K562 (cell line): ENCODE data around the gene RHBDL3. TPM values are rescaled to one million over a fixed set of nuclear protein-coding genes. Genes with fewer than 3 reads are reported as not detected.
A peak's percentile ranks its signal among the peaks of the same experiment; 100 is the strongest.

ENCODE experiments used
- BDP1 ChIP-seq: IDR thresholded peaks from 3 replicates; pipeline ENCODE4 v1.6.1; 2011; ENCODE audit not compliant: insufficient read length, insufficient read depth
- CBFA2T2 ChIP-seq: fragments of 450-650 bp; conservative IDR thresholded peaks from 2 replicates; pipeline ENCODE4 v1.6.1; 2017; ENCODE audit warnings: mild to moderate bottlenecking
- CSDE1 ChIP-seq, 2 experiments: fragments of 450-650 bp; IDR thresholded peaks; 2 replicates each; pipeline ENCODE4 v1.6.1; 2016; ENCODE audit warnings: mild to moderate bottlenecking in 1 of 2
- CXXC5 ChIP-seq: fragments of 250-450 bp; sonication (Bioruptor Pico); IDR thresholded peaks from 2 replicates; pipeline ENCODE4 v1.8.0; 2022; ENCODE audit warnings: inconsistent platforms, mild to moderate bottlenecking, moderate library complexity
- DPF2 ChIP-seq: fragments of 450-650 bp; IDR thresholded peaks from 2 replicates; pipeline ENCODE4 v1.6.1; 2016
- FOXK2 ChIP-seq, 2 experiments: fragments of 450-650 bp; IDR thresholded peaks in 1 of 2; conservative IDR thresholded peaks in 1 of 2; 2 replicates each; pipeline ENCODE4 v1.6.1; 2016; ENCODE audit warnings: low read depth in 2 of 2, mild to moderate bottlenecking in 1 of 2
- HNRNPL ChIP-seq: fragments of 200-400 bp; formaldehyde crosslinking; IDR thresholded peaks from 2 replicates; pipeline ENCODE4 v1.6.1; 2017; ENCODE audit warnings: low read depth, mild to moderate bottlenecking, low read length
- KDM5B ChIP-seq: fragments of 200-600 bp; sonication (generic); IDR thresholded peaks from 2 replicates; pipeline ENCODE4 v1.6.1; 2012; ENCODE audit warnings: low read depth, mild to moderate bottlenecking, moderate library complexity, low read length, control low read depth, inconsistent platforms; ENCODE audit not compliant: insufficient replicate concordance
- LEF1 ChIP-seq: fragments of 450-650 bp; IDR thresholded peaks from 2 replicates; pipeline ENCODE4 v1.6.1; 2016; ENCODE audit warnings: mild to moderate bottlenecking
- MIER1 ChIP-seq: fragments of 450-650 bp; IDR thresholded peaks from 2 replicates; pipeline ENCODE4 v1.6.1; 2016; ENCODE audit warnings: antibody characterized with exemption, mild to moderate bottlenecking, low read depth
- MTF1 ChIP-seq: fragments of 250-450 bp; sonication (Bioruptor Pico); IDR thresholded peaks from 2 replicates; pipeline ENCODE4 v1.9.0; 2021; ENCODE audit warnings: moderate library complexity, mild to moderate bottlenecking, inconsistent platforms, borderline replicate concordance
- NCOA1 ChIP-seq: fragments of 450-650 bp; IDR thresholded peaks from 2 replicates; pipeline ENCODE4 v1.6.1; 2016; ENCODE audit warnings: low read depth
- OTX1 ChIP-seq: fragments of 450-650 bp; formaldehyde crosslinking; IDR thresholded peaks from 2 replicates; pipeline ENCODE4 v1.4.0; 2022; ENCODE audit warnings: mild to moderate bottlenecking
- PHB2 ChIP-seq: fragments of 450-650 bp; IDR thresholded peaks from 2 replicates; pipeline ENCODE4 v1.6.1; 2017; ENCODE audit warnings: low read depth
- POLR2A ChIP-seq: fragments of 450-650 bp; conservative IDR thresholded peaks from 2 replicates; pipeline ENCODE4 v1.6.1; 2016
- POLR2AphosphoS5 ChIP-seq: IDR thresholded peaks from 2 replicates; pipeline ENCODE4 v1.6.1; 2011; ENCODE audit warnings: mild to moderate bottlenecking, low read depth, low read length, moderate library complexity; ENCODE audit not compliant: control insufficient read depth, insufficient read depth
- POLR2H ChIP-seq: IDR thresholded peaks from 2 replicates; pipeline ENCODE4 v1.6.1; 2016; ENCODE audit warnings: missing genetic modification characterization, low read depth, mild to moderate bottlenecking, control low read depth, missing compliant biosample characterization, moderate library complexity
- RUNX1 ChIP-seq: sonication (generic); IDR thresholded peaks from 2 replicates; pipeline ENCODE4 v1.6.1; 2016; ENCODE audit warnings: antibody characterized with exemption, low read depth
- SMARCA5 ChIP-seq: fragments of 450-650 bp; IDR thresholded peaks from 2 replicates; pipeline ENCODE4 v1.6.1; 2016
- SUPT5H ChIP-seq: fragments of 450-650 bp; IDR thresholded peaks from 2 replicates; pipeline ENCODE4 v1.6.1; 2016
- TAF9B ChIP-seq: fragments of 450-650 bp; IDR thresholded peaks from 2 replicates; pipeline ENCODE4 v1.6.1; 2018; ENCODE audit warnings: mild to moderate bottlenecking; ENCODE audit not compliant: partially characterized antibody
- TEAD2 ChIP-seq: fragments of 450-650 bp; IDR thresholded peaks from 2 replicates; pipeline ENCODE4 v1.6.1; 2016; ENCODE audit warnings: missing genetic modification characterization, control low read depth, missing compliant biosample characterization
- ZBTB1 ChIP-seq: sonication (generic); formaldehyde crosslinking; IDR thresholded peaks from 2 replicates; pipeline ENCODE4 v1.8.1; 2023; ENCODE audit warnings: missing genetic modification reagents, low read depth, mild to moderate bottlenecking, borderline replicate concordance
- ZNF3 ChIP-seq: fragments of 250-450 bp; sonication (Bioruptor Pico); IDR thresholded peaks from 2 replicates; pipeline ENCODE4 v1.5.0; 2021; ENCODE audit warnings: mild to moderate bottlenecking, moderate library complexity
- polyA plus RNA-seq, 8 experiments: library from polyadenylated mRNA; depleted of rRNA in 4 of 8; stranded (reverse) in 5 of 8; unstranded in 3 of 8; fragments of >200 nt; fragmentation: Nextera tagmentation in 2 of 8; fragmentation: Illumina TruSeq in 1 of 8; extraction: Ambion mirVana in 2 of 8; extraction: Trizol in 1 of 8; gene quantifications; 2 replicates each; pipeline versions ENCODE4 v1.2.1 to v1.2.3, GENCODE V29; 2011 to 2014; ENCODE audit warnings: inconsistent platforms in 1 of 8, missing spikeins in 1 of 8
- total RNA-seq, 7 experiments: library from RNA; depleted of rRNA in 6 of 7; stranded (reverse); fragments of >200 nt in 6 of 7; fragmentation: Illumina TruSeq in 2 of 7; extraction: Trizol in 2 of 7; gene quantifications; 2 replicates each; pipeline versions ENCODE4 v1.2.1 to v1.2.3, GENCODE V29; 2011 to 2021; ENCODE audit warnings: low replicate concordance in 1 of 7
- TF ChIP-seq, protein P1 (sequence below): fragments of 450-650 bp; formaldehyde crosslinking; IDR thresholded peaks from 2 replicates; pipeline ENCODE4 v1.4.0; 2022; ENCODE audit warnings: mild to moderate bottlenecking, moderate library complexity
- TF ChIP-seq, protein P2 (sequence below): fragments of 250-450 bp; sonication (Bioruptor Pico); IDR thresholded peaks from 2 replicates; pipeline ENCODE4 v1.9.0; 2021; ENCODE audit warnings: mild to moderate bottlenecking, inconsistent platforms
- TF ChIP-seq, protein P3 (sequence below), 2 experiments: fragments of 450-650 bp in 1 of 2; sonication (generic) in 1 of 2; formaldehyde crosslinking; conservative IDR thresholded peaks; 2 replicates each; pipeline versions ENCODE4 v1.4.0 to v1.8.1; 2020 to 2022; ENCODE audit warnings: mild to moderate bottlenecking in 1 of 2, missing genetic modification reagents in 1 of 2

RHBDL3 gene
- total and polyA plus RNA-seq, 9 of the 15 experiments (the other 6 are each of a cell fraction or from before 2014, with no cell fraction given), result 0.06 to 0.31 (median 0.09) TPM; not detected in 4

DNA sequence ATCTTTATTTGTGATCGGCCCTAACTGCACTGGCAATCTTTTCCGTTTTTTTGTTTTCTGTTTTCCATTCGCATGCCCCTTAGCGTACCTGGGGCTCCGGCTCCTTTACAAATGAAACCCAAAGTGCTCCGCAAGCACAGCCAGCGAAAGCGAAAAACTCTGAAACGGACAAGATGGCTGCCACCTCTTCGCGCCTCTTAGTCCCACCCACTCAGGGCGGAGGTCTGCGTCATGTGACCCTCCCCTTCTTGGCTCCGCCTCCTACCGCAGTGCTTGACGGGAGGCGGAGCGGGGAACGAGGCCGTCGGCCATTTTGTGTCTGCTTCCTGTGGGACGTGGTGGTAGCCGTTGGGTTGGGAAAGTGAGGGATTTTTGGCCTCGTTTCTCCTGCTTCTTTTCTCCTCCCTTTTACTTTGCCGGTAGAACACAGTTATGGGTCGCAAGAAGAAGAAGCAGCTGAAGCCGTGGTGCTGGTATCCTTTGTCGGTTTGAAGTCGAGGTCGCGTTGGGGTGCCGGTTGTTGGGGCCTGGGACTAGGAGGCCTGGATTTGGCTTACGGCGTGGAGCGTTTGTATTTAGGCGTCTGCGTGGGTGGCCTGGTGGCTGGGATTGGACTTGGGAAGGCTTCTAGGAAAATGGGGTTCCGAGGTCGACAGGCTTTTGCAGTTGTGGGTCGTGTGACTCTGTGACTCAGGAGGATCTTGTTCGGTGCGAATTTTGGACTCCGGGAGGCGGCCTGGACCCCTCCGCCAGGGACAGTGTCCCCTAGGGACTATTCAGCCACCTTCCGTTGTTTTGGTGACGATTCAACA is 84.4 kb downstream of the RHBDL3 start, which contains the start of gene ZNF207 (continued):
- TF ChIP-seq, protein P1, sequence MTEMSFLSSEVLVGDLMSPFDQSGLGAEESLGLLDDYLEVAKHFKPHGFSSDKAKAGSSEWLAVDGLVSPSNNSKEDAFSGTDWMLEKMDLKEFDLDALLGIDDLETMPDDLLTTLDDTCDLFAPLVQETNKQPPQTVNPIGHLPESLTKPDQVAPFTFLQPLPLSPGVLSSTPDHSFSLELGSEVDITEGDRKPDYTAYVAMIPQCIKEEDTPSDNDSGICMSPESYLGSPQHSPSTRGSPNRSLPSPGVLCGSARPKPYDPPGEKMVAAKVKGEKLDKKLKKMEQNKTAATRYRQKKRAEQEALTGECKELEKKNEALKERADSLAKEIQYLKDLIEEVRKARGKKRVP (CRISPR knock-in tag), result 0 out of 2 replicates have a peak, but pooled peaks have one; percentile 10
- TF ChIP-seq RUNX1 (no peak), HNRNPL (no peak), CBFA2T2 (peak; percentile 76), SUPT5H (peak; percentile 99), ZNF3 (no peak), KDM5B (peak; percentile 84), SMARCA5 (no peak), ZBTB1 (CRISPR knock-in tag) (no peak), POLR2H (tag) (peak; percentile 97), MIER1 (peak; percentile 31; the same call in 1 of the 2 replicates), FOXK2 (conservative IDR thresholded peaks at IDR 0.05 in 1 of 2, IDR thresholded peaks at IDR 0.05 in 1 of 2; ENCODE audit: low read depth in 2 of 2) (peak; percentile 46 to 53; a peak in 2 of 4 replicates), OTX1 (peak; percentile 29; the same call in 1 of the 2 replicates), NCOA1 (0 out of 2 replicates have a peak, but pooled peaks have one; percentile 18), LEF1 (0 out of 2 replicates have a peak, but pooled peaks have one; percentile 25), TAF9B (peak; percentile 96), POLR2AphosphoS5 (peak; percentile 88), TEAD2 (no peak), DPF2 (peak; percentile 20; the same call in 1 of the 2 replicates), BDP1 (no peak), CSDE1 (IDR thresholded peaks at IDR 0.05) (no peak; a peak in 1 of 4 replicates), PHB2 (no peak), MTF1 (no peak), CXXC5 (peak; percentile 74), POLR2A (peak; percentile 99)
- TF ChIP-seq, protein P2, sequence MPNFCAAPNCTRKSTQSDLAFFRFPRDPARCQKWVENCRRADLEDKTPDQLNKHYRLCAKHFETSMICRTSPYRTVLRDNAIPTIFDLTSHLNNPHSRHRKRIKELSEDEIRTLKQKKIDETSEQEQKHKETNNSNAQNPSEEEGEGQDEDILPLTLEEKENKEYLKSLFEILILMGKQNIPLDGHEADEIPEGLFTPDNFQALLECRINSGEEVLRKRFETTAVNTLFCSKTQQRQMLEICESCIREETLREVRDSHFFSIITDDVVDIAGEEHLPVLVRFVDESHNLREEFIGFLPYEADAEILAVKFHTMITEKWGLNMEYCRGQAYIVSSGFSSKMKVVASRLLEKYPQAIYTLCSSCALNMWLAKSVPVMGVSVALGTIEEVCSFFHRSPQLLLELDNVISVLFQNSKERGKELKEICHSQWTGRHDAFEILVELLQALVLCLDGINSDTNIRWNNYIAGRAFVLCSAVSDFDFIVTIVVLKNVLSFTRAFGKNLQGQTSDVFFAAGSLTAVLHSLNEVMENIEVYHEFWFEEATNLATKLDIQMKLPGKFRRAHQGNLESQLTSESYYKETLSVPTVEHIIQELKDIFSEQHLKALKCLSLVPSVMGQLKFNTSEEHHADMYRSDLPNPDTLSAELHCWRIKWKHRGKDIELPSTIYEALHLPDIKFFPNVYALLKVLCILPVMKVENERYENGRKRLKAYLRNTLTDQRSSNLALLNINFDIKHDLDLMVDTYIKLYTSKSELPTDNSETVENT (CRISPR knock-in tag), result peak; percentile 63
- TF ChIP-seq, protein P3, sequence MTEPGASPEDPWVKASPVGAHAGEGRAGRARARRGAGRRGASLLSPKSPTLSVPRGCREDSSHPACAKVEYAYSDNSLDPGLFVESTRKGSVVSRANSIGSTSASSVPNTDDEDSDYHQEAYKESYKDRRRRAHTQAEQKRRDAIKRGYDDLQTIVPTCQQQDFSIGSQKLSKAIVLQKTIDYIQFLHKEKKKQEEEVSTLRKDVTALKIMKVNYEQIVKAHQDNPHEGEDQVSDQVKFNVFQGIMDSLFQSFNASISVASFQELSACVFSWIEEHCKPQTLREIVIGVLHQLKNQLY (CRISPR knock-in tag; conservative IDR thresholded peaks at IDR 0.05), result 0 out of 4 replicates have a peak, but pooled peaks of 1 of the 2 experiments have one; percentile 13
